RWPE2 (cell line): ENCODE results near the gene RASD1.

Source experiments
- ATAC-seq: fragments of 200-7000 bp; cut with Tn5 transposase; 3 replicates; pipeline ENCODE4 v1.9.1; 2021; ENCODE audit warnings: low read depth
- DNase-seq: peaks from one replicate; pipeline ENCODE4 v3.0.0-alpha.2; 2020; ENCODE audit warnings: low spot score
- H3K27ac ChIP-seq: fragments of 450-650 bp; 2 replicates; pipeline ENCODE4 v1.5.1; 2017; ENCODE audit warnings: mild to moderate bottlenecking; ENCODE audit not compliant: poor library complexity, severe bottlenecking
- H3K27me3 ChIP-seq: fragments of 250-450 bp; sonication (Bioruptor Pico); 2 replicates; pipeline ENCODE4 v1.5.1; 2021; ENCODE audit warnings: mild to moderate bottlenecking, moderate library complexity; ENCODE audit not compliant: insufficient read depth, poor library complexity, severe bottlenecking
- H3K36me3 ChIP-seq: fragments of 250-450 bp; sonication (Bioruptor Pico); 2 replicates; pipeline ENCODE4 v1.5.1; 2020; ENCODE audit warnings: low read depth, mild to moderate bottlenecking, moderate library complexity
- H3K4me1 ChIP-seq: fragments of 250-450 bp; sonication (Bioruptor Pico); 2 replicates; pipeline ENCODE4 v1.5.1; 2021; ENCODE audit warnings: mild to moderate bottlenecking, moderate library complexity; ENCODE audit not compliant: insufficient read depth, poor library complexity, severe bottlenecking
- H3K4me3 ChIP-seq: fragments of 250-450 bp; sonication (Bioruptor Pico); 2 replicates; pipeline ENCODE4 v1.5.1; 2021; ENCODE audit warnings: mild to moderate bottlenecking, moderate library complexity; ENCODE audit not compliant: severe bottlenecking
- H3K9me3 ChIP-seq: fragments of 250-450 bp; sonication (Bioruptor Pico); 2 replicates; pipeline ENCODE4 v1.5.1; 2021; ENCODE audit warnings: mild to moderate bottlenecking, moderate library complexity; ENCODE audit not compliant: severe bottlenecking
- CTCF ChIP-seq: fragments of 450-650 bp; IDR thresholded peaks from one replicate; pipeline ENCODE4 v1.5.1; 2017; ENCODE audit warnings: mild to moderate bottlenecking, moderate library complexity; ENCODE audit not compliant: poor library complexity, severe bottlenecking

The RASD1 gene

GRCh38 chr17:17493249-17493985 lies 2.8 kb downstream of the RASD1 start:
- peaks cover 12% of the 10 kb centered on the region; the same call in 1 of the 2 replicates for H3K36me3 ChIP-seq
- H3K4me3 ChIP-seq: no peak overlapping the region
- H3K27ac ChIP-seq: no peak overlapping the region
- no peak for DNase-seq
- ATAC-seq: no peak
- peaks cover 4% of the 10 kb centered on the region for H3K4me1 ChIP-seq
- TF ChIP-seq CTCF: no peak
- H3K9me3 ChIP-seq: no peaks in the 10 kb centered on the region
- H3K27me3 ChIP-seq: peaks cover 14% of the 10 kb centered on the region

- TF ChIP-seq CTCF: no peak
- Histone ChIP-seq H3K27me3 (peaks cover 14% of the 10 kb centered on the region), H3K9me3 (no peaks in the 10 kb centered on the region), H3K36me3 (peaks cover 19% of the 10 kb centered on the region), H3K4me1 (peaks cover 4% of the 10 kb centered on the region), H3K27ac (no peak overlapping the region), H3K4me3 (no peak overlapping the region)
- DNase-seq: no peak
- no peak for ATAC-seq
Measured at GRCh38 chr17:17492571-17492970, 3.6 kb downstream of the RASD1 start.

- no peaks in the 10 kb centered on the region for H3K9me3 ChIP-seq
- peaks cover 22% of the 10 kb centered on the region for H3K36me3 ChIP-seq
- peaks cover 14% of the 10 kb centered on the region for H3K27me3 ChIP-seq
- H3K4me3 ChIP-seq: no peak overlapping the region
- DNase-seq (no peak), ATAC-seq (no peak)
- TF ChIP-seq CTCF: no peak
- H3K27ac ChIP-seq: no peak overlapping the region
- peaks cover 2% of the 10 kb centered on the region for H3K4me1 ChIP-seq
Measured at GRCh38 chr17:17492085-17492484, 4.1 kb downstream of the RASD1 start.

GRCh38 chr17:17491546-17491988 lies 4.6 kb downstream of the RASD1 start:
- peaks cover 22% of the 10 kb centered on the region for H3K36me3 ChIP-seq
- no peak overlapping the region for H3K4me3 ChIP-seq
- no peaks in the 10 kb centered on the region for H3K4me1 ChIP-seq
- no peak overlapping the region for H3K27ac ChIP-seq
- no peak for ATAC-seq
- no peak for TF ChIP-seq CTCF
- no peak for DNase-seq
- no peaks in the 10 kb centered on the region for H3K9me3 ChIP-seq
- peaks cover 14% of the 10 kb centered on the region for H3K27me3 ChIP-seq

GRCh38 chr17:17491031-17491471 lies 5.1 kb downstream of the RASD1 start:
- no peak for TF ChIP-seq CTCF
- H3K4me3 ChIP-seq: no peak overlapping the region
- no peaks in the 10 kb centered on the region for H3K4me1 ChIP-seq
- ATAC-seq (no peak), DNase-seq (no peak)
- no peaks in the 10 kb centered on the region for H3K9me3 ChIP-seq
- H3K27me3 ChIP-seq: peaks cover 13% of the 10 kb centered on the region
- H3K27ac ChIP-seq: no peak overlapping the region
- H3K36me3 ChIP-seq: peaks cover 22% of the 10 kb centered on the region
